IMR-90 (cell line): ENCODE measurements around the gene GARIN6. TPM values are rescaled to one million over a fixed set of nuclear protein-coding genes. Genes with fewer than 3 reads are reported as not detected.

Source experiments
- ATAC-seq: fragments of 200-7000 bp; cut with Tn5 transposase; 2 replicates; pipeline ENCODE4 v1.9.1; 2020; ENCODE audit warnings: low read depth, mild to moderate bottlenecking, moderate library complexity
- BruUV-seq: library from RNA; stranded (reverse); fragments of 400-500 nt; replicated peaks from 2 replicates; lab custom pipeline; 2021; lab: Mats Ljungman, UMichigan
- CTCF ChIA-PET: fragments of 300-600 bp; formaldehyde crosslinking; extraction: SDS; loops from one replicate; lab custom pipeline; 2021; ENCODE audit warnings: antibody characterized with exemption; lab: Yijun Ruan, JAX
- POLR2A ChIA-PET: fragments of 300-600 bp; sonication (Branson Sonifier 250); formaldehyde crosslinking; loops from one replicate; lab custom pipeline; 2022; ENCODE audit warnings: antibody characterized with exemption; ENCODE audit not compliant: unreplicated experiment; lab: Charles Lee
- DNase-seq: peaks from one replicate; pipeline ENCODE4 v3.0.0; 2013
- H2AFZ ChIP-seq: replicated peaks from 2 replicates; pipeline ENCODE3; 2013; ENCODE audit warnings: low read length, mild to moderate bottlenecking; ENCODE audit not compliant: poor library complexity
- H2AK5ac ChIP-seq: 2 replicates; pipeline ENCODE4 v1.6.1; 2013; ENCODE audit warnings: low read depth, low read length, inconsistent platforms
- H2AK9ac ChIP-seq: replicated peaks from 2 replicates; pipeline ENCODE3; 2013; ENCODE audit warnings: mild to moderate bottlenecking, low read depth, low read length, moderate library complexity; ENCODE audit not compliant: poor library complexity
- H2BK120ac ChIP-seq: 2 replicates; pipeline ENCODE4 v1.6.1; 2013; ENCODE audit warnings: low read depth, low read length, inconsistent platforms
- H2BK15ac ChIP-seq: 3 replicates; pipeline ENCODE4 v1.6.1; 2013; ENCODE audit warnings: low read depth, low read length, inconsistent platforms
- H2BK20ac ChIP-seq: 2 replicates; pipeline ENCODE4 v1.6.1; 2013; ENCODE audit warnings: low read depth, mild to moderate bottlenecking, inconsistent platforms, low read length, moderate library complexity
- H2BK5ac ChIP-seq: 2 replicates; pipeline ENCODE4 v1.6.1; 2013; ENCODE audit warnings: mild to moderate bottlenecking, low read depth, low read length, inconsistent platforms; ENCODE audit not compliant: poor library complexity, severe bottlenecking
- H3K14ac ChIP-seq: replicated peaks from 2 replicates; pipeline ENCODE4 v1.6.1; 2013; ENCODE audit warnings: low read depth, low read length, inconsistent platforms
- H3K18ac ChIP-seq: 2 replicates; pipeline ENCODE4 v1.6.1; 2013; ENCODE audit warnings: low read depth, low read length, control low read depth
- H3K23ac ChIP-seq: 2 replicates; pipeline ENCODE4 v1.6.1; 2013; ENCODE audit warnings: low read depth, low read length, inconsistent platforms
- H3K27ac ChIP-seq: 2 replicates; pipeline ENCODE4 v1.5.1; 2013; ENCODE audit warnings: mild to moderate bottlenecking, control low read depth, low read length; ENCODE audit not compliant: insufficient read depth
- H3K27me3 ChIP-seq: 2 replicates; pipeline ENCODE4 v1.6.1; 2013; ENCODE audit warnings: low read length; ENCODE audit not compliant: control insufficient read depth, insufficient read depth
- H3K36me3 ChIP-seq: 2 replicates; pipeline ENCODE4 v1.6.1; 2013; ENCODE audit warnings: low read length, mixed read lengths; ENCODE audit not compliant: control insufficient read depth, insufficient read depth
- H3K4ac ChIP-seq: 2 replicates; pipeline ENCODE4 v1.6.1; 2013; ENCODE audit warnings: low read depth, low read length, inconsistent platforms
- H3K4me1 ChIP-seq: 2 replicates; pipeline ENCODE4 v1.6.1; 2013; ENCODE audit warnings: low read length, mixed read lengths; ENCODE audit not compliant: control insufficient read depth, insufficient read depth
- H3K4me2 ChIP-seq: 2 replicates; pipeline ENCODE4 v1.6.1; 2013; ENCODE audit warnings: low read depth, mild to moderate bottlenecking, control low read depth, low read length, moderate library complexity
- H3K4me3 ChIP-seq: 2 replicates; pipeline ENCODE4 v1.5.1; 2013; ENCODE audit warnings: low read depth, mild to moderate bottlenecking, control low read depth, low read length, moderate library complexity; ENCODE audit not compliant: insufficient read depth
- H3K56ac ChIP-seq: 2 replicates; pipeline ENCODE4 v1.6.1; 2013; ENCODE audit warnings: low read length, inconsistent platforms; ENCODE audit not compliant: insufficient read depth; ENCODE audit errors: extremely low read depth
- H3K79me1 ChIP-seq, 2 experiments: 2 replicates each; pipeline ENCODE4 v1.6.1; 2013; ENCODE audit warnings: low read length in 2 of 2, inconsistent platforms in 1 of 2, low read depth in 1 of 2
- H3K9ac ChIP-seq: 2 replicates; pipeline ENCODE4 v1.6.1; 2013; ENCODE audit warnings: low read depth, low read length, control low read depth
- H3K9me1 ChIP-seq: 2 replicates; pipeline ENCODE4 v1.6.1; 2013; ENCODE audit warnings: low read length, inconsistent platforms; ENCODE audit not compliant: insufficient read depth
- H3K9me3 ChIP-seq: 2 replicates; pipeline ENCODE4 v1.6.1; 2013; ENCODE audit warnings: low read length; ENCODE audit not compliant: control insufficient read depth, insufficient read depth
- H4K20me1 ChIP-seq: 2 replicates; pipeline ENCODE4 v1.6.1; 2013; ENCODE audit warnings: low read length, inconsistent platforms; ENCODE audit not compliant: insufficient read depth
- H4K5ac ChIP-seq: 2 replicates; pipeline ENCODE4 v1.6.1; 2013; ENCODE audit warnings: mild to moderate bottlenecking, low read depth, low read length, control low read depth
- H4K8ac ChIP-seq, 2 experiments: 2 replicates each; pipeline ENCODE4 v1.6.1; 2013; ENCODE audit warnings: low read depth in 2 of 2, low read length in 2 of 2, control low read depth in 1 of 2, inconsistent platforms in 1 of 2
- H4K91ac ChIP-seq: 2 replicates; pipeline ENCODE4 v1.6.1; 2013; ENCODE audit warnings: low read depth, low read length, inconsistent platforms; ENCODE audit not compliant: insufficient read depth
- BHLHE40 ChIP-seq: fragments of 150-350 bp; IDR thresholded peaks from 2 replicates; pipeline ENCODE4 v1.6.1; 2016; ENCODE audit warnings: mild to moderate bottlenecking, low read depth, low read length
- CEBPB ChIP-seq: IDR thresholded peaks from 2 replicates; pipeline ENCODE4 v1.6.1; 2012; ENCODE audit warnings: low read depth, low read length, improper control_type of control experiment
- CHD1 ChIP-seq: IDR thresholded peaks from 2 replicates; pipeline ENCODE4 v1.6.1; 2012; ENCODE audit warnings: low read depth, low read length, improper control_type of control experiment
- CTCF ChIP-seq: conservative IDR thresholded peaks from 2 replicates; pipeline ENCODE4 v1.5.1; 2012; ENCODE audit warnings: mild to moderate bottlenecking, low read depth, low read length, improper control_type of control experiment
- ELK1 ChIP-seq: fragments of 150-350 bp; IDR thresholded peaks from 2 replicates; pipeline ENCODE4 v1.6.1; 2016; ENCODE audit warnings: low read depth, mild to moderate bottlenecking, low read length, moderate library complexity, borderline replicate concordance
- FOS ChIP-seq: fragments of 150-350 bp; IDR thresholded peaks from 2 replicates; pipeline ENCODE4 v1.6.1; 2016; ENCODE audit warnings: low read depth, low read length
- MAFK ChIP-seq: IDR thresholded peaks from 2 replicates; pipeline ENCODE4 v1.6.1; 2012; ENCODE audit warnings: low read depth, low read length, improper control_type of control experiment
- MAZ ChIP-seq: IDR thresholded peaks from 2 replicates; pipeline ENCODE4 v1.6.1; 2012; ENCODE audit warnings: low read depth, mild to moderate bottlenecking, low read length, improper control_type of control experiment, moderate library complexity, borderline replicate concordance
- MXI1 ChIP-seq: IDR thresholded peaks from 2 replicates; pipeline ENCODE4 v1.6.1; 2012; ENCODE audit warnings: low read depth, mild to moderate bottlenecking, low read length, moderate library complexity, borderline replicate concordance
- NFE2L2 ChIP-seq: fragments of 150-350 bp; IDR thresholded peaks from 2 replicates; pipeline ENCODE4 v1.6.1; 2016; ENCODE audit warnings: low read depth, mild to moderate bottlenecking, low read length
- POLR2A ChIP-seq: IDR thresholded peaks from 2 replicates; pipeline ENCODE4 v1.6.1; 2012; ENCODE audit warnings: mild to moderate bottlenecking, low read depth, low read length
- RAD21 ChIP-seq: IDR thresholded peaks from 2 replicates; pipeline ENCODE4 v1.6.1; 2012; ENCODE audit warnings: low read length, improper control_type of control experiment
- RCOR1 ChIP-seq: IDR thresholded peaks from 2 replicates; pipeline ENCODE4 v1.6.1; 2012; ENCODE audit warnings: mild to moderate bottlenecking, low read length, improper control_type of control experiment; ENCODE audit not compliant: insufficient replicate concordance
- RFX5 ChIP-seq: IDR thresholded peaks from 2 replicates; pipeline ENCODE4 v1.8.0; 2012; ENCODE audit warnings: low read depth, mild to moderate bottlenecking, low read length, moderate library complexity
- SMC3 ChIP-seq: fragments of 150-350 bp; IDR thresholded peaks from 2 replicates; pipeline ENCODE4 v1.6.1; 2016; ENCODE audit warnings: low read depth, mild to moderate bottlenecking, antibody characterized with exemption, low read length, moderate library complexity
- WGBS, 2 experiments: methylation state at CpG; one replicate each; pipeline versions ENCODE4 v1.1.5 to v1.1.7; 2013; ENCODE audit warnings: missing lambda C conversion rate in 2 of 2; ENCODE audit not compliant: insufficient read length in 1 of 2; ENCODE audit errors: extremely low coverage in 2 of 2; 5-methylcytosine and 5-hydroxymethylcytosine counted together
- dilution Hi-C: fragments of 300-500 bp; cut with HindIII; formaldehyde crosslinking; loops from one replicate; pipeline ENCODE4 v1.14.3; 2018; ENCODE audit warnings: low sequenced_read_pairs; ENCODE audit not compliant: unreplicated experiment
- in situ Hi-C: fragments of 300-500 bp; cut with MboI; formaldehyde crosslinking; loops from 3 replicates; pipeline ENCODE4 v1.14.3; 2019; ENCODE audit warnings: low sequenced_read_pairs, inconsistent platforms, mixed read lengths
- intact Hi-C: fragments of 100-400 bp; cut with micrococcal nuclease; formaldehyde crosslinking; loops from 2 replicates; pipeline ENCODE4 v1.10.0; 2022
- polyA plus RNA-seq, 3 experiments: library from polyadenylated mRNA; depleted of rRNA; stranded (reverse); fragments of >200 nt; gene quantifications; 2 replicates each; pipeline ENCODE4 v1.2.3, GENCODE V29; 2012; ENCODE audit warnings: low replicate concordance in 1 of 3
- total RNA-seq: library from RNA; depleted of rRNA; stranded (reverse); fragments of >200 nt; gene quantifications from 2 replicates; pipeline ENCODE4 v1.2.3, GENCODE V29; 2012
- TF ChIP-seq, protein P1 (sequence below): fragments of 150-350 bp; IDR thresholded peaks from 2 replicates; pipeline ENCODE4 v1.6.1; 2017; ENCODE audit warnings: mild to moderate bottlenecking, antibody characterized with exemption, low read length, low read depth

The GARIN6 gene
- total and polyA plus RNA-seq, 2 of the 4 experiments (the other 2 are of a cell fraction) = not detected

DNA sequence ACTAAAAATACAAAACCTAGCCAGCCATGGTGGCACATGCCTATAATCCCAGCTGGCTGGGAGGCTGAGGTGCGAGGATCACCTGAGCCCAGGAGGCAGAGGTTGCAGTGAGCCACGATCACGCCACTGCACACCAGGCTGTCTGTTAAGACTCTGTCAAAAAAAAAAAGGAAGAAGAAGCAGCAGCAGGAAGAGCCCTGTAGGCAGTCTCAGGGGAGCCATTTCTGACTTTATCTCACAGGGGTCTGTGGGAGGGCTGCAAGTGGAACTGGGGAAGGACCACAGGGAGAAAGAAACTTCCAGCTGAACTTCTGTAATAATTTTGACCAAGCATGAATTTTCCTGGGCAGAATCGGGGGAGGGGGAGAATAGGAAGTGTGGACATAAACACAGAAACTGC lies 32.7 kb downstream of the GARIN6 start:
- Histone ChIP-seq H3K27me3 (no peaks in the 10 kb centered on the region), H2BK120ac (no peak overlapping the region), H3K4ac (no peak overlapping the region), H2BK5ac (no peak overlapping the region), H2AK5ac (no peak overlapping the region), H3K4me2 (no peak overlapping the region), H4K20me1 (no peaks in the 10 kb centered on the region), H3K9ac (no peak overlapping the region), H4K91ac (no peak overlapping the region), H3K36me3 (no peaks in the 10 kb centered on the region), H4K5ac (no peak overlapping the region), H3K56ac (no peak overlapping the region), H3K9me1 (no peaks in the 10 kb centered on the region), H3K14ac (no peak overlapping the region), H3K27ac (no peak overlapping the region), H3K79me1 (no peaks in the 10 kb centered on the region), H2AK9ac (no peak overlapping the region), H2BK15ac (no peak overlapping the region), H2BK20ac (no peak overlapping the region), H3K9me3 (peaks cover 7% of the 10 kb centered on the region), H3K18ac (no peak overlapping the region), H3K4me1 (no peaks in the 10 kb centered on the region), H3K23ac (no peak overlapping the region), H3K4me3 (no peak overlapping the region), H2AFZ (no peak overlapping the region), H4K8ac (no peak overlapping the region)
- ChIA-PET POLR2A (no interaction called here), CTCF (no interaction called here)
- intact Hi-C loops = no loop called here
- WGBS, 2 experiments = no CpG with 5 or more reads among the region's 4 CpGs
- dilution Hi-C loops = no loop called here
- BruUV-seq = no TSS peak
- ATAC-seq (no peak), DNase-seq (no peak)
- TF ChIP-seq CHD1 (no peak), NFE2L2 (no peak), MXI1 (no peak), CTCF (no peak), CEBPB (no peak), RAD21 (no peak), RFX5 (no peak), ELK1 (no peak), MAFK (no peak), FOS (no peak), RCOR1 (no peak), POLR2A (no peak), MAZ (no peak), BHLHE40 (no peak), SMC3 (no peak)
- TF ChIP-seq, protein P1, sequence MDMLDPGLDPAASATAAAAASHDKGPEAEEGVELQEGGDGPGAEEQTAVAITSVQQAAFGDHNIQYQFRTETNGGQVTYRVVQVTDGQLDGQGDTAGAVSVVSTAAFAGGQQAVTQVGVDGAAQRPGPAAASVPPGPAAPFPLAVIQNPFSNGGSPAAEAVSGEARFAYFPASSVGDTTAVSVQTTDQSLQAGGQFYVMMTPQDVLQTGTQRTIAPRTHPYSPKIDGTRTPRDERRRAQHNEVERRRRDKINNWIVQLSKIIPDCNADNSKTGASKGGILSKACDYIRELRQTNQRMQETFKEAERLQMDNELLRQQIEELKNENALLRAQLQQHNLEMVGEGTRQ = no peak
- in situ Hi-C loops = no loop called here
